Left kidney (tissue), 2 donors: ENCODE results near the gene TMEM18. TPM values are rescaled to one million over a fixed set of nuclear protein-coding genes. Genes with fewer than 3 reads are reported as not detected.

Source experiments
- DNase-seq: peaks from one replicate; pipeline ENCODE4 v3.0.0-alpha.2; 2013
- polyA plus RNA-seq: library from polyadenylated mRNA; unstranded; fragments of 120-200 nt; gene quantifications from one replicate; pipeline ENCODE4 v1.2.1, GENCODE V29; 2013; ENCODE audit not compliant: insufficient read length

The TMEM18 gene
- polyA plus RNA-seq, 1 donor, result 56.5 TPM

- DNase-seq, result no peak
Observed at GRCh38 chr2:652881-653480, 24.2 kb downstream of the TMEM18 start.

GRCh38 chr2:651951-652373 is 25.2 kb downstream of the TMEM18 start:
- DNase-seq, result no peak

GRCh38 chr2:650343-651310 is 26.6 kb downstream of the TMEM18 start:
- no peak for DNase-seq

DNA sequence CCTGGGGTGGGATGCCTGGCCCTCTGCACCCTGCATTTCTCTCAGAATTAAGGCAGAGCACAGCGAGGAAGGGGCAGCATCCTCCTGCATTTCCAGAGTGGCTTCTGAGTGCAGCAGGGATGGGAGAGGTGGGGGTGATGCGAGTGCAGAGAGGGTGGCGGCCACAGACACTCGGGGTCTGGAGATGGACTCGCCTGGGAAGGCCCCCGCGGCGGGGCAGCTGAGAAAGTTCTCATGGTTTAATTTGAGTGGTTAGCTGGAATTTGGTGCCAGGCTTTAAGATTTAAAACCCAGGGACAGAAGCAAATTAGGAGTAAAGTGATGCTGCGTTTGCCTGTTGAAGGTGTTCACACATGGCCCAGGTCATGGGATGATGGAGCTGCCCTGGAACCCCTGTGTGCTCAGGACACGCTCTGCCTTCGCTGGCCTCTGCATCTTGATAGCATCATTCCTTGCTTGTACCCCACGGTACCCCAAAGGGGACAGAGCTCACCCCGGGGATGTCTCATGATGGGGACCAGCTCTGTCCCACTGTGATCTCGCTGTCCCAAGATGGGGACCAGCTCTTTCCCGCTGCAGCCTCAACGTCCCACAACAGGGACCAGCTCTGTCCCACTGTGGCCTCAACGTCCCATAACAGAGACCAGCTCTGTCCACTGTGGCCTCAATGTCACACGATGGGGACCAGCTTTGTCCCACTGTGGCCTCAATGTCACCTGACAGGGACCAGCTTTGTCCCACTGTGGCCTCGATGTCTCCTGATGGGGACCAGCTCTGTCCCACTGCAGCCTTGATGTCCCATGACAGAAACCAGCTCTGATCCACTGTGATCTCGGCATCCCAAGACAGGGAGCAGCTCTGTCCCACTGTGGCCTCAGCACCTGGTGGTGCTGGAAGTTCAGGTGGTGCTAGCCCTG is 27.5 kb downstream of the TMEM18 start:
- no peak for DNase-seq

GRCh38 chr2:648476-649424 is 28.5 kb downstream of the TMEM18 start:
- DNase-seq, result no peak

DNA sequence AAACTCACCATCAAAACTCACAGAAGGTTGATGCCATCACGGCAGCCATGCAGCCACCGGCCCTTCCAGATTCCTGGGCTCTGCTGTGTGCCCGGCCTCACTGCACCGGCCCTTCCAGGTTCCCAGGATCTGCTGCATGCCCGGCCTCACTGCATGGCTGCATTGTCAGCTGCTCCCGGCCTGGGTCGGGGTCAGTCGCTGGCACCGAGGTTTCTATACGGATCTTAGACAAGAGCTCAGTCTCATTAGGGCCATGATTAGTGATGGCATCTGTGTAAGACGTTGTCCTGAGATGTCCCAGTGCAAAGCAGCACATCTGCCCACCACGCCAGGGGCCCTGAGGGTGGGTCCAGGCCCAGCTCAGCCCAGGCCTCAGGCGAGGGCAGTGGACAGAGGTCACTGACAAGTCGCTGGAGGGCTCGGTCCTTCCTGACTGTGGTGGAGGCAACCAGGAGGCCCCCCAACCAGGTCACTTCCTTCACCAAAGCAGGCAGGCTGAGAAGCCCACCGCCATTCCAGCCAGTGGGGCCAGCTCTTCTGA is 29.4 kb downstream of the TMEM18 start:
- DNase-seq, result no peak

- DNase-seq, result no peak
Observed at GRCh38 chr2:647003-647560, 30.1 kb downstream of the TMEM18 start.

- DNase-seq, result no peak
Observed at GRCh38 chr2:644871-645270, 32.3 kb downstream of the TMEM18 start.

GRCh38 chr2:643761-644160 is 33.4 kb downstream of the TMEM18 start:
- DNase-seq, result no peak

DNA sequence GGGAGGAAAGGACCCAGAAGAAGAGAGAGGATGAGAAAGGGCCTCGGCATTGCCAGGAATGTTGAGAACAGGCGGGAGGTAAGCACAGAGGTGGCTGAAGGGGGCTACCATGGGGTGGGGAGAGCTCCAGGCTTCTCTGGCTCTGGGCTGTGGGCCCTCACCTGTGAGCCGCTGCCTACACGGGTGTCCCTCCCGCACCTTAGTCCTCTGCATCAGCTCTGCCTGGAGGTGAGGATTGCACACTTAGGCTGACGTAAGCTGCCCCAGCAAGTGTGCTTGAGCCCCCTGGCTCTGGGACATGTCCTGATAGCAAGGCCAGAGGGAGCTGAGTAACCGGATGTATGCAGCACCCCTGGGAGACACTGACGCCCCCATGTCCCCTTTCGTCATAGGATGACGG is 33.9 kb downstream of the TMEM18 start:
- DNase-seq, result no peak

- DNase-seq, result no peak
Observed at GRCh38 chr2:641872-642815, 35.1 kb downstream of the TMEM18 start.

- no peak for DNase-seq
Observed at GRCh38 chr2:641164-641871, 35.9 kb downstream of the TMEM18 start.

DNA sequence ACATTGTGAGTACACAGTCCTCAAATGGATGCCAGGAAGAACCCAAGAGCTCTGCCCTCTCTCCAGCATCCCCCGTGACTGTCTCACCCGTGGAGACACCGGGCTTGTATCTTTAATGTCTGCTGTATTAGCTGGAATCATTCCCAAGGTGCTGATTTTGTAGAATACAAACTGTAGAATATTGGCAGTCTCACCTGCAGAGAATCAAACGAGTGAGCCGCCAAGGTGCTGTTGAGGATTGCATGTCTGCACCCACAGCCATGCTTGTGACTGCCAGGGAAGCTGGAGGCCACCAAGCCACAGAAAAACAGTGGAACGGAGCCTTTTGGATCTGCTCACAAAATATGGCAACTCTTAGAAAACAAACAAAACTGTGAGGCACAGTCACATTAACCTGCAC is 37.5 kb downstream of the TMEM18 start:
- no peak for DNase-seq

GRCh38 chr2:637804-638203 is 39.4 kb downstream of the TMEM18 start:
- DNase-seq, result no peak

- no peak for DNase-seq
Observed at GRCh38 chr2:637406-637776, 39.8 kb downstream of the TMEM18 start.

GRCh38 chr2:636641-637405 is 40.4 kb downstream of the TMEM18 start:
- peak; percentile 68 for DNase-seq

GRCh38 chr2:635687-636621 is 41.3 kb downstream of the TMEM18 start:
- DNase-seq, result no peak
